SK-N-SH treated with all-trans-retinoic acid at 6 μM for 48 hours (cell line): Measurements from ENCODE around the gene ZNF101.

Source experiments
- ATAC-seq: fragments of 200-7000 bp; cut with Tn5 transposase; 3 replicates; pipeline ENCODE4 v1.9.1; 2020; ENCODE audit warnings: mild to moderate bottlenecking, moderate library complexity
- ARNTL ChIP-seq: fragments of 450-650 bp; formaldehyde crosslinking; IDR thresholded peaks from 2 replicates; pipeline ENCODE4 v1.5.0; 2020; ENCODE audit warnings: low read depth, mild to moderate bottlenecking, moderate library complexity, borderline replicate concordance
- CREB5 ChIP-seq: fragments of 250-450 bp; sonication (Bioruptor Pico); IDR thresholded peaks from 2 replicates; pipeline ENCODE4 v1.5.1; 2020; ENCODE audit warnings: low read depth, mild to moderate bottlenecking, moderate library complexity
- GLIS3 ChIP-seq: fragments of 250-450 bp; sonication (Bioruptor Pico); IDR thresholded peaks from 2 replicates; pipeline ENCODE4 v1.5.0; 2020; ENCODE audit warnings: mild to moderate bottlenecking, moderate library complexity
- OSR1 ChIP-seq: fragments of 250-450 bp; sonication (Bioruptor Pico); IDR thresholded peaks from 2 replicates; pipeline ENCODE4 v1.8.0; 2022; ENCODE audit warnings: moderate library complexity, mild to moderate bottlenecking, inconsistent platforms
- PATZ1 ChIP-seq: fragments of 250-450 bp; sonication (Bioruptor Pico); IDR thresholded peaks from 2 replicates; pipeline ENCODE4 v1.8.0; 2020; ENCODE audit warnings: mild to moderate bottlenecking, moderate library complexity, borderline replicate concordance
- PPARA ChIP-seq: fragments of 250-450 bp; sonication (Bioruptor Pico); IDR thresholded peaks from 2 replicates; pipeline ENCODE4 v1.5.0; 2020; ENCODE audit warnings: mild to moderate bottlenecking, borderline replicate concordance
- RARB ChIP-seq: fragments of 250-450 bp; sonication (Bioruptor Pico); IDR thresholded peaks from 2 replicates; pipeline ENCODE4 v1.8.0; 2021; ENCODE audit warnings: mild to moderate bottlenecking, moderate library complexity
- SNAI2 ChIP-seq: fragments of 250-450 bp; sonication (Bioruptor Pico); IDR thresholded peaks from 2 replicates; pipeline ENCODE4 v1.5.0; 2020; ENCODE audit warnings: mild to moderate bottlenecking, moderate library complexity
- ZFP30 ChIP-seq: fragments of 450-650 bp; formaldehyde crosslinking; IDR thresholded peaks from 2 replicates; pipeline ENCODE4 v1.5.0; 2022; ENCODE audit warnings: mild to moderate bottlenecking, moderate library complexity
- ZNF8 ChIP-seq: fragments of 450-650 bp; formaldehyde crosslinking; IDR thresholded peaks from 2 replicates; pipeline ENCODE4 v1.5.0; 2020; ENCODE audit warnings: mild to moderate bottlenecking, moderate library complexity
- TF ChIP-seq, protein P1 (sequence below): fragments of 250-450 bp; sonication (Bioruptor Pico); IDR thresholded peaks from 2 replicates; pipeline ENCODE4 v1.5.0; 2020; ENCODE audit warnings: mild to moderate bottlenecking, moderate library complexity

Gene ZNF101

DNA sequence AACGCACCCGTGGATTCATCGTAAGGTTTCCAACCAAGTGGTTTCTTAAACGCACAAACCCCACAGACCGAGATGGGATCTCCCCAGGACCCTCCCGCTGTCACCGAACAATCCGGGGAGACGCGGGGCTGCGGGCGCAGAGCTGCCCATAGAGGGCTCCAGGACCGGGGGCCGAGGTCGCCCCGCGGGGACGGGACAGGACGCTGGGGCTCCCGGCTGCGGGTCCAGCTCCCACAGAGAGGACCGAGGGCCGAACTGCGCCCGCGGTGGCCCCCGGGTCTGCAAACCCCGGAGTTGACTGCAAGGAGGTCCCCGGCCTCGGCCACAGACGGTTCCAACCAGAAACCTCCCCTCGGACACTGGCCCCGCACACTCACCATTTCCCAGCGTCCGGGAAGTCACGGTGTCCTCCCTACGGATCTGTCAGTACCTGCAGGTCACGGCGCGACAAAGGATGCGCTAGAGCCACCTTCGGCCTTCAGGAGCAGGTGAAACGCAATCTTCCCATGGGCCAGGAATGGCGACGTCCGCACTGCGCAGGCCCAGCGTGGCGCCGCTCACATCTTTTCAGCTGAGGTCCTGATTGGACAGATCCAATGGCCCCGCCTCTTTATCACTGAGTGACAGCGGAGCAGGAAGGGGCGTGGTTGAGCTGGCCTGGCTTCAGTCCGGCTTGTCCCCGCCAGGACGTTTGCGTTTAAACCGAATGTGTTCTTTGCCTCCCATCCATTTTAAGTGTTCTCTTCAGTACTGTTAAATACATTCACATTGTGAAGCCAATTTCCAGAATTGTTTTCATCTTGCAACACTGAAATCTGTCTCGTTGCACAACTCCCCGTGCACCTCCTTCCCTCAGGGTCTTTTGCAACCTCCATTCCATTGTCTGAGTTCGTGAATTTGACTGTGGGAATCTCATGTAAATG lies 64.2 kb downstream of the ZNF101 start, which contains the start of gene ZNF14:
Gene ZNF14 (minus strand): TSS at position 534 of the 923 bp plus-strand sequence. CDS start 154 bp downstream, at position 380.
- ATAC-seq: peak; percentile 100
- TF ChIP-seq, protein P1, sequence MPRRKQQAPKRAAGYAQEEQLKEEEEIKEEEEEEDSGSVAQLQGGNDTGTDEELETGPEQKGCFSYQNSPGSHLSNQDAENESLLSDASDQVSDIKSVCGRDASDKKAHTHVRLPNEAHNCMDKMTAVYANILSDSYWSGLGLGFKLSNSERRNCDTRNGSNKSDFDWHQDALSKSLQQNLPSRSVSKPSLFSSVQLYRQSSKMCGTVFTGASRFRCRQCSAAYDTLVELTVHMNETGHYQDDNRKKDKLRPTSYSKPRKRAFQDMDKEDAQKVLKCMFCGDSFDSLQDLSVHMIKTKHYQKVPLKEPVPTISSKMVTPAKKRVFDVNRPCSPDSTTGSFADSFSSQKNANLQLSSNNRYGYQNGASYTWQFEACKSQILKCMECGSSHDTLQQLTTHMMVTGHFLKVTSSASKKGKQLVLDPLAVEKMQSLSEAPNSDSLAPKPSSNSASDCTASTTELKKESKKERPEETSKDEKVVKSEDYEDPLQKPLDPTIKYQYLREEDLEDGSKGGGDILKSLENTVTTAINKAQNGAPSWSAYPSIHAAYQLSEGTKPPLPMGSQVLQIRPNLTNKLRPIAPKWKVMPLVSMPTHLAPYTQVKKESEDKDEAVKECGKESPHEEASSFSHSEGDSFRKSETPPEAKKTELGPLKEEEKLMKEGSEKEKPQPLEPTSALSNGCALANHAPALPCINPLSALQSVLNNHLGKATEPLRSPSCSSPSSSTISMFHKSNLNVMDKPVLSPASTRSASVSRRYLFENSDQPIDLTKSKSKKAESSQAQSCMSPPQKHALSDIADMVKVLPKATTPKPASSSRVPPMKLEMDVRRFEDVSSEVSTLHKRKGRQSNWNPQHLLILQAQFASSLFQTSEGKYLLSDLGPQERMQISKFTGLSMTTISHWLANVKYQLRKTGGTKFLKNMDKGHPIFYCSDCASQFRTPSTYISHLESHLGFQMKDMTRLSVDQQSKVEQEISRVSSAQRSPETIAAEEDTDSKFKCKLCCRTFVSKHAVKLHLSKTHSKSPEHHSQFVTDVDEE (CRISPR knock-in tag): no peak
- no peak for TF ChIP-seq ZFP30 (CRISPR knock-in tag)
- TF ChIP-seq ZNF8: no peak
- TF ChIP-seq OSR1: no peak
- no peak for TF ChIP-seq RARB (CRISPR knock-in tag)
- no peak for TF ChIP-seq PATZ1 (CRISPR knock-in tag)
- TF ChIP-seq ARNTL: no peak
- no peak for TF ChIP-seq SNAI2
- no peak for TF ChIP-seq GLIS3
- no peak for TF ChIP-seq CREB5 (CRISPR knock-in tag)
- no peak for TF ChIP-seq PPARA
